GM21360 (cell line): ENCODE measurements around the gene GCH1.
"Not testable (repeated sequence)": the region's sequence is repeated elsewhere in the genome, so short reads cannot be mapped to it uniquely, and the experiment has no call there.

Source experiments
- ATAC-seq: cut with Tn5 transposase; IDR thresholded peaks from one replicate; pipeline ENCODE4 v1.9.1; 2021; ENCODE audit warnings: mild to moderate bottlenecking, moderate library complexity; ENCODE audit not compliant: unreplicated experiment

GCH1 gene

DNA sequence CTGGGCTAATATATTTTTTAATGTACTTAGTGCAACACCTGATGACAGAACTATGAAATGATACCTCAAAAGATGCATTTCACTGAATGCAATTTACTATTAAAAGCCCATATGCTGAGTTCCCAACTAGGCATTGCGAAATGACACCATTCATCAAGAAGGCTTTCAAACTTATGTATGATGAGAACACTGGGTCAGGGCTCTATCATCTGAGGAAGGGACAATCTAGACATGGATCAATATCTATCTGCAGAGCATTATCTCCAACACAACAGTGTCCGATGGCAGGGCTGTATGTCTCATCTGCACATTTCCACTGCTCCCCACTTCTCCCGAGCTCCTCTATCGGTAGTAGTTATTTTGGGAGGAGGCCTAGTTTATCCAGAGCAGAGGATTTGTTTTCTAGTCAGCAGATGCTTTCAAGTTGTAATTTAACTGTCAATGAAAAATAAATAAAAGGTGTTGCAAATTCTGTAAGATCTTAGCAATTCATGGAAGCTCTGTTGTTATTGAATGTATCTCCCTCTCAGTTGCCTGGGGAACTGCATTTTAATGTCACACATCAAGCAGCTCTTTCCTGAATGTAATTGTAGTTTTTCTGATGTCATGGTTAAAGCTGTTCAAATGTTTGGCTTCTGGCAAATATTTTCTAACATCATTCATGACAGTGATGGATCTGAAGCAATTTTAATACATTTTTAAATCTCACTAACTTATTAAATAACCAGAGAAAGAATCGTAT lies 7.4 kb upstream of the GCH1 start:
- no peak for ATAC-seq

DNA sequence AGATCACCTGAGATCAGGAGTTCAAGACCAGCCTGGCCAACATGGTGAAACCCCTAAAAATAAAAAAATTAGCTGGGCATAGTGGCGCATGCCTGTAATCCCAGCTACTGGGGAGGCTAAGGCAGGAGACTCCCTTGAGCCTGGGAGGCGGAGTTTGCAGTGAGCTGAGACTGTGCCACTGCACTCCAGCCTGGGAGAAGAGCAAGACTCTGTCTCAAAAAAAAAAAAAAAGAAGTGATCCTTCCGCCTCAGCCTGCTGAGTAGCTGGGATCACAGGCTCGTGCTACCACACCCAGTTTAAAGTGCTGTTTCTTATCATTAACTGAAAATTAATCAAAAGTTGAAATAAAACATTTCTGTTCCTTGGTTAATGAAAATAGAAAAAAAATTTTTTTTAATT lies 6.3 kb upstream of the GCH1 start:
- not testable (repeated sequence) for ATAC-seq

DNA sequence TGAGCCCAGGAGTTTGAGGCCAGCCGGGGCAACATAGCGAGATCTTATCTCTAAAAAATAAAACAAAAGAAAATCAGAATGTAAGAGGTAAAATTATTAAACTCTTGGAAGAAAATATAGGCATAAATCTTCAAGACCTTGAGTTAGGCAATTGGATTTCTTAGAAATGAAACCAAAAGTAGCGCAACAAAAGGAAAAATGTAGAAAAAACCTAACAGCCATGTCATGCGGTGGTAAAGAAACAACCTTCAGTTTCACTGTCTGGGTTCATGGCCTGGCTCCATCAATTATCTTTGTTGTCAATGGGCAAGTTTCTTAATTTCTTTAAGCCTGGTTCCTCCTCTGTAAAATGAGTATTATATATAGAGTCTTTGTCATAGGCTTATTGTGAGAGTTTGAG lies 5.6 kb upstream of the GCH1 start:
- ATAC-seq, result no peak

DNA sequence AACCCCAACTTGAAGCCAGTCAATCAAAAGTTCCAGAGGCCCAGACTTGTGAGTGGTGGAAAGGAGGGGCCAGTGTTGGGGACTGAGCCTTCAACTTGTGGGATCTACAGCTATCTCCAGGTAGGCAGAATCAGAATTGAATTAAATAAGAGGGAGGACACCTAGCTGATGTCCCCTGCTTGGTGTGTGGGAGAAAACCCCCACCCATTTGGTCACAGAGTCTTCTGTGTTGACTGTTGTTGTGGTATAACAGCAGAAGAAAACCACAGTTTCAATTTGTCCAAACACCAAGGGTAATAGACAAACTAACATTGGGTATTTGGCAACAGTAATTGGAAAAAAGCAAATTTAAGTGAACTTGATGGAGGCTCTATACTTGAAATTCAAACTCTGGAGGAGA lies 3.4 kb upstream of the GCH1 start:
- no peak for ATAC-seq

DNA sequence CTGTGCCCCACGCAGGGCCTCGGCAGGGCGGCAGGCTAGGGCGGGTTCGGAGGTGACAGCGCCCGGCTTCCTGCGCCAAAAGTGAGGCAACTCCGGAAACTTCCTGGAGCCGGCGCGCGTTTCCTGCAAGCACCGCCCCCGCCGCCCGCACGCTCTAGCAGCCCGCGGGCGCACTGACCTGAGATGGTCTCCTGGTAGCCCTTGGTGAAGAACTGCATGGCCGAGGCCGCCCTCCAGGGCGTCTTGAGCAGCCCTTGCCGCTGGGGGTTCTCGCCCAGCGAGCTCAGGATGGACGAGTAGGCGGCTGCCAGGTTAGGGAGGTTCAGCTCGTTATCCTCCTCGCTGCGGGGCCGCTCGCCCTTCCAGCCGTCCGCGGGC lies 494 bp downstream of the GCH1 start:
- ATAC-seq, result peak; percentile 42

DNA sequence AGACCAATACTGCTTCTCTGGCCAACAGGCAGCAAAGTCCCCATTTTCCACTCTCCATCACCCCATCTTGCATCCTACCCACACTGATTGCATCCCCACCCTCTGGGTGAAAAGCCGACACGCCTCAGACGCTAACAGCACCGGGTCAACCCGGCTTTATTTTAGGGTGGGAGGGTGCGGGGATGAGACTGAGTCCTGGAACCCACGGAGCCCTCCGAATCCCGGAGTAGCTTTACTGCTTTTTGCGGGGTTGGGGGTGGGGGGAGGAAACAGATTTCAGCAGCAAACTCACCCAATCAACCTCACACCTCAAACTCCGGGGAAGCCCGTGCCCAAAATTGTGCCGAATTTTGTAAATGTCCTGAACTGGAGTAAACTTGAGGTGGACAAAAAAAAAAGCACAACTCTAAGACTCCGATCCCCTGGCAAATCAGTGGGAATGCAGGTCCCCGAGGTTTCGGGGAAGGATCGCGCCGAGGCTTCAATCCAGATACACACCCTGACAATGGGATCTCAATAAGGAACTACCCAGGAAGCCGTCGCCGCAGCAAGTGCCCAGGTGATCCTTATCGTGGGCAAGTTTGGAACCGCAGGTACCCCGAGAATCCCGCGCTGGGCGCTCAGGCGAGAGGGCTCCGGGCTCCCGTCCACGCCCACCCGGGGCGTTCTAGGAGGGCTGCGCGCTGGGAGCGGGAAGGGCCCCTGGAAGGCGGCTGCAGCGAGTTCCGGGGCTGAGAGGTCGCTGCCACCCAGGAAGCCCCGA lies 1.1 kb downstream of the GCH1 start:
- ATAC-seq, result no peak

DNA sequence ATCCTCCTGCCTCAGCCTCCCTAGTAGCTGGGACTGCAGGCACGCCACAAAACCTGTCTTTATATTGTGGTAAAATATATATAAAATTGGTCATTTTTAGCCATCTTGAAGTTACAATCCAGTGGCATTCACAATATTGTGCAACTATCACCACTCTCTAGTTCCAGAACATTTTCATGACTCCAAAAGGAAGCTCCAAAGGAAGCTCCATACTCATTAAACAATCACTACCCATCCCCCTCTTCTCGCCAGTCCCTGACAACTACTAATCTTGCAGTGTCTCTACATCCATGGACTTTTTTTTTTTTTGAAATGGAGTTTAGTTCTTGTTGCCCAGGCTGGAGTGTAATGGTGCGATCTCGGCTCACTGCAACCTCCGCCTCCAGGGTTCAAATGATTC lies 3.1 kb downstream of the GCH1 start:
- no peak for ATAC-seq

DNA sequence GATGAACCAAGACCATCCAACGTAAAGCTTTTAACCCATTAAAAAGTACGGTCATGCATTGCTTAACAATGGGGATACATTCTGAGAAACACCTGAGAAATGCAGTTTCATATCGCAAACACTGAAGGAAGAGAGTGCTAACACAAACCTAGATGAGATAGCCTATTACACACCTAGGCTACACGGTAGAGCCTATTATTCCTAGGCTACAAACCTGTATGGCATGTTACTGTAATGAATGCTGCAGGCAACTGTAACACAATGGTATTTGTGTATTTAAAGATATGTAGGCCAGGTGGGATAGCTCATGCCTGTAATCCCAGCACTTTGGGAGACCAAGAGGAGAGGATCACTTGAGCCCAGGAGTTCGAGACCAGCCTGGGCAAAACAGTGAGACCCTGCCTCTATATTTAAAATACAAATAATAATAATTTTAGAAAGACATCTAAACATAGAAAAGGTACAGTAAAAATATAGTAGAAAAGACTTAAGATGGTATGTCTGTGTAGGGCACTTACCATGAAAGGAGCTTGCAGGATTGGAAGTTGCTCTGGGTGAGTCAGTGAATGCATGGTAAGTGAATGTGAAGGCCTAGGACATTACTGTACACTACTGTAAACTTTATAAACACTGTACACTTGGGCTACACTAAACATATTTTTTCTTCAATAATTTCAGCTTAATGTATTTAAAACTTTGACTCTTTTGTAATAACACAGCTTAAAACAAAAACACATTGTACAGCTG lies 4.6 kb downstream of the GCH1 start:
- ATAC-seq, result not testable (repeated sequence)

DNA sequence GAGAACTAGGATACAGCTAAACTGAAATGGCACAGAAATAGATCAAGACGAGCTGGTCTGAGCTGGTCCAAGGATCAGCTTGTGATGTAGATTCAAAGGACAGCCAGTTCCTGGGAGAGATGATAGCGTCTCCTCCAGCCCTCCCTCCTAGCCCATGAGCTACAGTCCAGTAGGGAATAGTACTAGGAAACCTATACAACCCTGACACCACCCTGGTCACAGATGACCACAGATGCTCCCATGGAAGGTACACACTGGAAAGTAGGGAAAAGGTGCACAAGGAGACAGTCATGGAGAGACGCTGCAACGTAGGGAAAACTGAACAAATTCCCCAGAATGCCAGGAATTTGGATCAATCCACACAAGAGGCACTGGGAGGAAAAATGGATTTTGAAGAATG lies 6.9 kb downstream of the GCH1 start:
- ATAC-seq, result no peak

DNA sequence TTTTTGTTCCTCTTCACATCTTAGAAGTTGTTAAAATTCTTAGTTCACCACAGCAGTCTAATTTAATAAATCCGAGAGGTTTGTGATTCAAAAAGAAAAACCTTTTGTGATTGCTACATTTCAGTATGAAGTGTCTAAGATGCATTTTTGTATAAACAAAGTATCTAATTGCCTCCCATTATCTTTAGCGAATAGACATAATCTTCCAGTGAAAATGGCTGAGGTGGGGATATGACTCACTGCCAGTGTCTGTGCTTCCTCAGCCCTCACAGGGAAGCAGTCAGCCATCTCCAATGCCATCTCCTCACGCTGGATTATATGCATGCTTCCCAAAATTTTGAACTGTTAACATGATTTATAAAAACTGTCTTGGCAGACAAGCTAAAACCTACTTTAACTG lies 7.6 kb downstream of the GCH1 start:
- no peak for ATAC-seq

DNA sequence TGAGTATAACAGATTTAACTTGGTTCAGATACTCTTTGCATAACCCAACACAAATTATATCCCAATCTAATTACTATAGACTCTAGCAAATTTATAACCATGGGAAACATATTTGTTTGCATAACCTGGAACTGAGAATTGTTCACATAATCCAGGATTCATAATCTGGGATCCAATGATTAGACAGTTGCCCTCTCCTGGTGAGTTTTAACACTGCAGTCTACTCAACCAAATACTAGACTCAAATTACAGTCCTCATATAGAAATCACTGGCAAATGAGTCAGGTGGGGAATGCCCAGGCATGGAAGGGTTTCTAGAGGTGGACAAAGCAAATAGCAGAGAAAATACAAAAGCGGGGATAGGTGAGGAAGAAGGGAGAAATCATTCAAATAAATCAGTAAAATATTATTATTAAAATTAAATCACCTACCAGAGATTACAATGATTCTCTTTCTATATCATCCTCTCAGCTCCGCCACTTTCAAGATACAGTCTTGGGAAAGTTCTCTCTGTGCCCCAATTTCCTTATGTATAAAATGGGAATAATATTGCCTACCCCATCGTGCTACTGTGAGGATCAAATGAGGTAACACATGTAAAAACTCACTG lies 9.4 kb downstream of the GCH1 start:
- no peak for ATAC-seq

DNA sequence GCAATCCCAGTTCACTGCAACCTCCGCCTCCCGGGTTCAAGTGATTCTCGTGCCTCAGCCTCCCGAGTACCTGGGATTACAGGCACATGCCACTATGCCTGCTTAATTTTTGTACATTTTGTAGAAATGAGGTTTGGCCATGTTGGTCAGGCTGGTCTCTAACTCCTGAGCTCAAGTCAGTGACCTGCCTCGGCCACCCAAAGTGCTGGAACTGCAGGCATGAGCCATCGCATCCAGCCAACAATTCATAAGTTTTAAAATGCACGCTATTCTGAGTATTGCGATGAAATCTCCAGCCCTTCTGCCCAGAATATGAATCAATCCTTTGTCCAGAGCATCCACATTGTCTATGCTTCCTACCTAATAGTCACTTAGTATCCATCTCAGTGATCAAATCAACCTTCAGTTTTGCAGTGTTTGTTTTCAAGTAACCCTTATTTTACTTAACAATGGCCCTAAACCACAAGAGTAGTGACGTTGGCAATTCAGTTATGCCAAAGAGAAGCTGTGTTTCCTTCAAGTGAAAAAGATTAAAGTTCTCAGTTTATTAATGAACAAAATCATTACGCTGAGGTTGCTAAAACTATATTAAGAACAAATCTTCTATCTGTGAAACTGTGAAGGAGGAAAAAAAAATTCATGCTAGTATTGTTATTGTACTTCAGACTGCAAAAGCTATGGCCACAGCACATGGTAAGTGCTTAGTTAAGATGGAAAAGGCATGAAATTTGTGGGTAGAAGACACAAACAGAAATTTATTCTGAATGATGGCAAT lies 11.0 kb downstream of the GCH1 start:
- ATAC-seq, result no peak

DNA sequence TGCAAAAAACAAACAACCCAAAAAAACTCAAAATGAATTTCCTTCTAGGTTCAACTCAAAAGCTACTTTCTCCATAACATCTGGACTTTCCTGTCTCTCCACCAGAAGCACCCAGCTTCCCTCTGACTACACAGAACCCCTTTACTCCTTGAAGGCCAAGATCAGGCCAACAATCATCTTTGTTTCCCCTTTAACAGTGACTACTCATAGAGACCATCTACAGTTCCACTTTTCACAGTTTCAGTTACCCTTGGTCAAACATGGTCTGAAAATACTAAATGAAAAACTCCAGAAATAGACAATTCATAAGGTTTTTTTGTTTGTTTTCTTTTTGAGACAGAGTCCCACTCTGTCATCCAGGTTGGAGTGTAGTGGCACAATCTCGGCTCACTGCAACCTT lies 11.8 kb downstream of the GCH1 start:
- peak; percentile 72 for ATAC-seq

DNA sequence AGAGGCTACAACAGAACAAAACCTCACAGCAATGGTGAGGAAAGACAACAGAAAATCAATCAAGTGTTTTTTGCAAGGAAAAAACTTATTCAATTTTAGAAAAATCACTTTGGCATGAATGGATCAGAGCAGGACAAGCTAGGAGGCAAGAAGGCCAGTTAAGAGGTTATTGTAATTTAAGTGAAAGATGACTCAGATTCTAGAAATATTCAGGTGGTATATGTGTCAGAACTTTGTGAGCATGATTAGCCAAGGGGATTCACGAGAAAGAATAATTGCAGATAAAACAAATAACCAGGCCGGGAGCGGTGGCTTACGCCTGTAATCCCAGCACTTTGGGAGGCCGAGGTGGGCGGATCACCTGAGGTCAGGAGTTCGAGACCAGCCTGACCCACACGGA lies 12.7 kb downstream of the GCH1 start:
- no peak for ATAC-seq

DNA sequence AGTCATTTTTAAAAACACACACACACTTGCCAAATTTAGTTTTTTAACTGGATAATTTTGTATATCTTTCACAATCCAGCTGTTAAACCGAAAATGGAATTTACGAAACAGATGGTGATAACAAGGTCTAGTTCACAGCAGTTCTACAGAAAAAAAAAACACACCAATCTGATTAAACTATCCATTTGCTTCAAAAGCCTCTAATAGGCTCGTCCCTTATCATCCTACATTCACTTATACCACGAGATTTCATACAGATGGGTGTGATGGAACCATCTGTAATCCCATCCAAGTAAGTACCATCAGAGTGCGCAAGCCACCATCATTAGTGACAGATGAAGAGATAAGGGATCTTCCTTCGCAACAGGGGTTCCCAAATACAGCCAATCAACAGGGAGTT lies 20.1 kb downstream of the GCH1 start:
- no peak for ATAC-seq

DNA sequence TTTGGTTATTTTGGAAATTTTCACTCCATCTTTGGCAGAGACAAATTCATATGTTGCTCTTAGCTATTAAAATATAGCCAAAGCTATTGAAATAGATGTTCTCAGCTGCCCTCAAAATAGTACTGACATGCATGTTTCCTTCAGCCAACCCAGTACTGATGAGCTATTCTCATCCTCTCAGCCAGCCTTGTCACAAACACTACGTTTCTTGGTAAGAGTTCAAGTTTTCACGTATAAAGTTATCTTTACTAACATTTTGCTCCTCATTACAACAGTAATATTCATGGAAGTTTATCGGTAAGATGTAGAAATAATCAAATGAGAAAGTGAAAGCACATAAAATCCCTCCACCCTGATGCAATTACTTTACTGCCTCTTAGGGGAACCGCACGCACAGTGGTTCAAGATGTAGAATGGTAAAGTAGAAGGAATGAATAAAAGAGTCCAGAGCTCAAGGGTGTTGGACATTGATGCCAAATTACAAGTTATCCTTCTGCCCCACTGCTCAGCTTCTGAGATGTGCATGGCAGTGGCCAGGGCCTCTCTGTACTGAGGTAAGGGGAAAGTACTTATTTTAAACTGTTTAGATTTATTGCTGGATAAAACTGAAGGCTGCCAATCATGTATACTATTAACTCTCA lies 20.7 kb downstream of the GCH1 start:
- peak; percentile 48 for ATAC-seq

DNA sequence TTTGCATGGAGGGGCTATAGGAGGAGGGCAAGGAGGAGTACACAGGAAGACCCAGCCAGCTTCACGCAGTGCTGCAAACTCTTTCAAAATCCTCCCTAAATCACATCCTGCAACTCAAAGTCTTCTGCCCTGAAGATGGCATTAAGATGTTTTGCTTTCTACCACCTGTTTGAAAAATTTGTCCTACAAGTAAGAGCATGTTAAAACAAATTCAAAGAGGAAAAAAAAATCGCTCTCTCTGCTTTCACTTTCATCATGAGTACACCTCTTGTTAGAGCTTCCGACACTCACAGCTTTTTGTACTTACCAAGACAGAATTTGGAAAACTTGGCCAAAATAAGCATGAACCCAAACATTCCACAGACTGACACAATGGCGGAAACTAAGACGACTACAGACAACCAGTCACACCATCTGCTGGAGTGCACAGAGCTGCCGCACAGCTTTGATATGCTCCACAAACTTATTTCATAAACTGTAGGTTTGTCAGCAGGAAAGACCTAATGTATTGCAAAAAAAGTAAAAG lies 21.3 kb downstream of the GCH1 start:
- peak; percentile 51 for ATAC-seq

DNA sequence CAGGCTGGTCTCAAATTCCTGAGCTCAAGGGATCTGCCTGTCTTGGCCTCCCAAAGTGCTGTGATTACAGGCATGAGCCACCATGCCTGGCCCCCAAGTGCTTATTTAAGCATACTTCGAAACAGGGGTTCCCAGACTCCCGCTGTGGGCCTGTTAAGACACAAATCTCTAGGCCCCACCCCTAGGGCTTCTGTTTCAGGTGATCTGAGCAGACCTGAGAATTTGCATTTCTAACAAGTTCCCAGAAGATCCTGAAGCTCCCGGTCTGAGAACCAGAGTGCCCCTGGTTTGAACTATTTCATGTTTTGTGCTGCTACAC lies 25.0 kb downstream of the GCH1 start:
- no peak for ATAC-seq

DNA sequence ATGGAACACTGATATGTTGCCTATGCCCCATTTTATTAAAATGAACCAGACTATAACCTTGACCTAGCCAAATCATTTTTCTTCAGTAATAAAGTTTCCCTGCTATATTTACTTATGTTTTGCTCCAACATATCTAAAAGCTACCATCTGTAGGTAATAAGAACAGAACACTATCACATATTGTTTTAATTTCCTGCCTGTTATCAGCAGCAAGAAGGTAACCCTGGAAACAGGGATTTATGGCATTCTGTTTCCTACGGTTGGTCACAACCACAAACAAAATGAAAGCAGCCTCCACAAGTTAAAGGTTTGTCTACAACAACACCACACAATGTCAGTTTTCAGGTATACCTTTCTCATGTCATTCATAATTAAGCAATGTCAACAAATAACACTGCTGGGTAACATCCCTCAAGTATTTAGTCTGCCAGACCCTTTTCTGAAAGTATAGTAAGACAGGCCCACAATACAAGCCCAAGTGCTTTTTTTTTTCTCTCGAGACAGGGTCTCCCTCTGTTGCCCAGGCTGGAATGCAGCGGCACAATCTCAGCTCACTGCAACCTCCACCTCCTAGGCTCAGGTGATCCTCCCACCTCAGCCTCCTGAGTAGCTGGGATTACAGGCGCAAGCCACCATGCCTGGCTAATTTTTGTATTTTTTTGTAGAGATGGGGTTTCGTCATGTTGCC lies 25.5 kb downstream of the GCH1 start:
- ATAC-seq, result no peak

DNA sequence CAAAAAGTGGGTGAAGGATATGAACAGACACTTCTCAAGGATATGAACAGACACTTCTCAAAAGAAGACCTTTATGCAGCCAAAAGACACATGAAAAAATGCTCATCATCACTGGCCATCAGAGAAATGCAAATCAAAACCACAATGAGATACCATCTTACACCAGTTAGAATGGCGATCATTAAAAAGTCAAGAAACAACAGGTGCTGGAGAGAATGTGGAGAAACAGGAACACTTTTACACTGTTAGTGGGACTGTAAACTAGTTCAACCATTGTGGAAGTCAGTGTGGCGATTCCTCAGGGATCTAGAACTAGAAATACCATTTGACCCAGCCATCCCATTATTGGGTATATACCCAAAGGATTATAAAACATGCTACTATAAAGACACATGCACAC lies 27.0 kb downstream of the GCH1 start:
- ATAC-seq, result not testable (repeated sequence)
